PC-3 (cell line): ENCODE measurements around the gene FN3KRP. TPM values are rescaled to one million over a fixed set of nuclear protein-coding genes. Genes with fewer than 3 reads are reported as not detected.

Experiments used
- ATAC-seq: fragments of 200-7000 bp; cut with Tn5 transposase; 2 replicates; pipeline ENCODE4 v1.9.1; 2020; ENCODE audit warnings: mild to moderate bottlenecking, moderate library complexity
- BruUV-seq: library from RNA; stranded (reverse); fragments of 400-500 nt; replicated peaks from 2 replicates; lab custom pipeline; 2021; lab: Mats Ljungman, UMichigan
- CTCF ChIA-PET: fragments of 300-600 bp; sonication (Branson Sonifier 250); formaldehyde crosslinking; loops from one replicate; lab custom pipeline; 2022; ENCODE audit warnings: antibody characterized with exemption; lab: Charles Lee
- POLR2A ChIA-PET: fragments of 300-600 bp; sonication (Branson Sonifier 250); formaldehyde crosslinking; loops from one replicate; lab custom pipeline; 2022; ENCODE audit warnings: antibody characterized with exemption; ENCODE audit not compliant: unreplicated experiment; lab: Charles Lee
- DNase-seq: peaks from one replicate; pipeline ENCODE4 v3.0.0-alpha.2; 2015
- H2AFZ ChIP-seq: fragments of 300-600 bp; sonication (generic); 2 replicates; pipeline ENCODE4 v1.6.0; 2016; ENCODE audit warnings: antibody characterized with exemption, low read length
- H3F3A ChIP-seq: fragments of 300-600 bp; sonication (generic); one replicate; pipeline ENCODE4 v1.6.0; 2017; ENCODE audit warnings: antibody characterized with exemption, low read length, control low read depth, mild to moderate bottlenecking; ENCODE audit not compliant: unreplicated experiment
- H3K27ac ChIP-seq: fragments of 300-600 bp; sonication (generic); 2 replicates; pipeline ENCODE4 v1.5.1; 2016; ENCODE audit warnings: mild to moderate bottlenecking, low read length
- H3K27me3 ChIP-seq: fragments of 300-600 bp; sonication (generic); 2 replicates; pipeline ENCODE4 v1.6.1; 2016; ENCODE audit warnings: low read length, mixed read lengths
- H3K36me3 ChIP-seq: fragments of 300-600 bp; sonication (generic); 2 replicates; pipeline ENCODE4 v1.6.1; 2016; ENCODE audit warnings: low read depth, mixed run types, low read length, mixed read lengths
- H3K4me1 ChIP-seq: fragments of 300-600 bp; sonication (generic); 2 replicates; pipeline ENCODE4 v1.5.1; 2016; ENCODE audit warnings: low read length; ENCODE audit not compliant: insufficient read depth
- H3K4me2 ChIP-seq: fragments of 300-600 bp; sonication (generic); 2 replicates; pipeline ENCODE4 v1.6.0; 2016; ENCODE audit warnings: low read length
- H3K4me3 ChIP-seq: fragments of 300-600 bp; sonication (generic); 2 replicates; pipeline ENCODE4 v1.5.1; 2016; ENCODE audit warnings: mild to moderate bottlenecking, low read length, mixed read lengths
- H3K79me2 ChIP-seq: fragments of 300-600 bp; sonication (generic); 2 replicates; pipeline ENCODE4 v1.6.1; 2017; ENCODE audit warnings: low read length, mixed read lengths
- H3K9ac ChIP-seq: fragments of 300-600 bp; sonication (generic); 2 replicates; pipeline ENCODE4 v1.6.0; 2016; ENCODE audit warnings: mild to moderate bottlenecking, low read length
- H3K9me2 ChIP-seq: fragments of 300-600 bp; sonication (generic); replicated peaks from 2 replicates; pipeline ENCODE4 v1.6.1; 2016; ENCODE audit warnings: mixed run types, low read length, mixed read lengths
- H3K9me3 ChIP-seq: fragments of 300-600 bp; sonication (generic); 2 replicates; pipeline ENCODE4 v1.6.1; 2016; ENCODE audit warnings: low read length, mixed read lengths
- H4K20me1 ChIP-seq: fragments of 300-600 bp; sonication (generic); 2 replicates; pipeline ENCODE4 v1.6.1; 2016; ENCODE audit warnings: low read length, mixed read lengths
- EZH2 ChIP-seq: fragments of 300-600 bp; sonication (generic); IDR thresholded peaks from one replicate; pipeline ENCODE4 v1.6.1; 2017; ENCODE audit warnings: antibody characterized with exemption, mild to moderate bottlenecking, low read length; ENCODE audit not compliant: unreplicated experiment
- EZH2phosphoT487 ChIP-seq: fragments of 300-600 bp; sonication (generic); IDR thresholded peaks from 2 replicates; pipeline ENCODE4 v1.6.1; 2018; ENCODE audit warnings: mild to moderate bottlenecking, antibody characterized with exemption, low read length, borderline replicate concordance
- intact Hi-C: fragments of 100-400 bp; cut with micrococcal nuclease; formaldehyde crosslinking; loops from 2 replicates; pipeline ENCODE4 v1.9.0; 2023
- total RNA-seq: library from RNA; depleted of rRNA; stranded (reverse); fragments of >200 nt; gene quantifications from 2 replicates; pipeline ENCODE4 v1.2.3, GENCODE V29; 2014
- TF ChIP-seq, protein P1 (sequence below): fragments of 300-600 bp; sonication (generic); conservative IDR thresholded peaks from 2 replicates; pipeline ENCODE4 v1.5.1; 2017; ENCODE audit warnings: antibody characterized with exemption, low read depth, mild to moderate bottlenecking, low read length

Gene FN3KRP
- total RNA-seq, 1 experiment from 2014 or later = 37.4 TPM

- no peak overlapping the region for H3K27ac ChIP-seq
- H3K36me3 ChIP-seq = no peaks in the 10 kb centered on the region
- ChIA-PET POLR2A (interaction anchor here (0.7 kb wide), 1 partner anchor 84 kb away, joined by 12 read pairs; no protein-coding TSS in a partner anchor), CTCF (no interaction called here)
- no peak for TF ChIP-seq EZH2phosphoT487
- TF ChIP-seq, protein P1, sequence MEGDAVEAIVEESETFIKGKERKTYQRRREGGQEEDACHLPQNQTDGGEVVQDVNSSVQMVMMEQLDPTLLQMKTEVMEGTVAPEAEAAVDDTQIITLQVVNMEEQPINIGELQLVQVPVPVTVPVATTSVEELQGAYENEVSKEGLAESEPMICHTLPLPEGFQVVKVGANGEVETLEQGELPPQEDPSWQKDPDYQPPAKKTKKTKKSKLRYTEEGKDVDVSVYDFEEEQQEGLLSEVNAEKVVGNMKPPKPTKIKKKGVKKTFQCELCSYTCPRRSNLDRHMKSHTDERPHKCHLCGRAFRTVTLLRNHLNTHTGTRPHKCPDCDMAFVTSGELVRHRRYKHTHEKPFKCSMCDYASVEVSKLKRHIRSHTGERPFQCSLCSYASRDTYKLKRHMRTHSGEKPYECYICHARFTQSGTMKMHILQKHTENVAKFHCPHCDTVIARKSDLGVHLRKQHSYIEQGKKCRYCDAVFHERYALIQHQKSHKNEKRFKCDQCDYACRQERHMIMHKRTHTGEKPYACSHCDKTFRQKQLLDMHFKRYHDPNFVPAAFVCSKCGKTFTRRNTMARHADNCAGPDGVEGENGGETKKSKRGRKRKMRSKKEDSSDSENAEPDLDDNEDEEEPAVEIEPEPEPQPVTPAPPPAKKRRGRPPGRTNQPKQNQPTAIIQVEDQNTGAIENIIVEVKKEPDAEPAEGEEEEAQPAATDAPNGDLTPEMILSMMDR = no peak
- no peak for TF ChIP-seq EZH2
- intact Hi-C loops = no loop called here
- H3K9me2 ChIP-seq = no peaks in the 10 kb centered on the region
- no peak overlapping the region for H3K9ac ChIP-seq
- no peak for DNase-seq
- no peak for ATAC-seq
- BruUV-seq = no TSS peak
- H3K4me1 ChIP-seq = no peaks in the 10 kb centered on the region
- no peaks in the 10 kb centered on the region for H3K27me3 ChIP-seq
- H4K20me1 ChIP-seq = no peaks in the 10 kb centered on the region
- no peaks in the 10 kb centered on the region for H3K79me2 ChIP-seq
- H3K4me3 ChIP-seq = no peak overlapping the region
- no peaks in the 10 kb centered on the region for H3K9me3 ChIP-seq
- H2AFZ ChIP-seq = no peak overlapping the region
- no peaks in the 10 kb centered on the region for H3F3A ChIP-seq
- H3K4me2 ChIP-seq = no peak overlapping the region
Measured at GRCh38 chr17:82670661-82671450, 45.6 kb upstream of the FN3KRP start.

- Histone ChIP-seq H3K27ac (no peak overlapping the region), H3K9me2 (no peaks in the 10 kb centered on the region), H3K27me3 (no peaks in the 10 kb centered on the region), H3K4me1 (no peaks in the 10 kb centered on the region), H3K79me2 (no peaks in the 10 kb centered on the region), H3K9ac (no peak overlapping the region), H3K36me3 (no peaks in the 10 kb centered on the region), H2AFZ (no peak overlapping the region), H3K4me3 (no peak overlapping the region), H3K4me2 (no peak overlapping the region), H3K9me3 (no peaks in the 10 kb centered on the region), H4K20me1 (no peaks in the 10 kb centered on the region), H3F3A (no peaks in the 10 kb centered on the region)
- ChIA-PET POLR2A (no interaction called here), CTCF (no interaction called here)
- intact Hi-C loops = no loop called here
- BruUV-seq = no TSS peak
- TF ChIP-seq EZH2phosphoT487 (no peak), EZH2 (no peak)
- TF ChIP-seq, protein P1 = no peak
- no peak for ATAC-seq
- DNase-seq = no peak
Measured at GRCh38 chr17:82674656-82675475, 41.6 kb upstream of the FN3KRP start.
